HG02798 (cell line): Measurements from ENCODE around the gene XPNPEP1.
A peak's percentile ranks its signal among the peaks of the same experiment; 100 is the strongest.

ENCODE experiments used
- ATAC-seq: cut with Tn5 transposase; IDR thresholded peaks from one replicate; pipeline ENCODE4 v1.9.1; 2021; ENCODE audit warnings: mild to moderate bottlenecking; ENCODE audit not compliant: unreplicated experiment, poor library complexity

The XPNPEP1 gene

DNA sequence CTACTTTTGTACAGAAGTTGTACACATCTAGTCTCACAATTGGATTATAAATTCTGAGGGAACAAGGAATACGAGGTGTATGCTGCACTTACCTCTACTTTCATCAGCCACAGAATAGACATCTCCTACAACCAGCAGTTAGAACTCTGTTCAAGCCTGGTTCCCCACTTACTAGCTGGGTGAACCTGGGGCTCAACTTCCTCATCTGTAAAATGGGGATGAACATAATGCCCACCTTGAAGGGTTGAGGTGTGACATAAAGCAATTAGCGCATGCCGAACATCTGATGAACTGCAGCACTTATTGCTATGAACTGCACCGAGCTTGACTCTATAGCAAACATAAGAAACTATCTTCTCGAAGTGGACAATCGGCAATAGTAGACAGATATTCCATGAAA, 25.3 kb downstream of the XPNPEP1 start:
- ATAC-seq: no peak

DNA sequence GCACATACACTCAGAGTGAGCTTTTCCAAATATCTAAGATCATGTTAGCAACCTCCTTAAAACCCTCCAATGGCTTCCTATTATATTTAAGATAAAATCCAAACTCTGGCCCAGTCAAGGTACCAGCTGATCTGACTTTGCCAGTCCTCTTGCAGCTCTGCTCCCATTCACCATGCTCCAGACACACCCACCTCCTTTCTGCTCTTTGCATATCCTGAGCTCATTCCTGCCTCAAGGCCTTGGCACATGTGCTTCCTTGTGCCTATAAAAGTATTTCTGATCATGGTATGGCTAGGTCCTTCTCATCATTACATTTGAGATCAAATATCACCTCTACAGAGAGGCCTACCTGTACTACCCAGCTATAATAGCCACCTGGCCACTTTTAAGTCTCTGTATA, 27.5 kb downstream of the XPNPEP1 start:
- no peak for ATAC-seq

DNA sequence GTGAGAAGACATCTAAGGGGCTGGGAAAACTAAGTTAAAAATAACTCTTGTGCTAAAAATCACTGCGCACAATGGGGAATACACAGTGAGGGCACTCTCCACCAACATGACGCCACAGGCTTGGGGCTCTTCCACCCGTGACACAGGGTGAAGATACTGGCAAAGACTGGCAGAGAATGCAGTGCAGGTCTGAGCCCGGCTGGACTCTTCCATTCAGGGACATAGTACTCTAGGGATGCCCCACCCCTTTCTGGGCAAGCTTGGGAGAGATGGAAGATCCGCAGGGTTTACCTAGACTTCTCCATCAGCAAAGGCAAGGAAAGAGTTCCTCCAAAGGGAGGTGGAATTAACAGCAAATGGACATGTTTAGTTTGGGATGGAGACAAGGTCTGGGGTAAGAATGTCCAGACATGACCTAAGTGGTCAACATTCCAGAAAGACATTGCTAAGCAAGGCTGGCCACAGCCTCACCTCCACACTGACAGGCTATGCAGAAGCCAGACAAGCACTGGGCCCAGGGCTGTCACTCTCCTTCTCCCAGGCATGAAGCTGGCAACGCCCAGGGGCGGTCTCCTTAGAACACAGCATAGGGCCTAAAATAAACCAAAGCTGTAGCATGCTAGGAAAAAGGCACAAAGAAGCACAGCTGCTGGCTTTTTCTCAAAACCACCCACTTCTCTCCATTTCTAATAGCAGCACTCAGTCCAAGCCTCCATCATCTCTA, 28.1 kb downstream of the XPNPEP1 start:
- ATAC-seq: no peak

DNA sequence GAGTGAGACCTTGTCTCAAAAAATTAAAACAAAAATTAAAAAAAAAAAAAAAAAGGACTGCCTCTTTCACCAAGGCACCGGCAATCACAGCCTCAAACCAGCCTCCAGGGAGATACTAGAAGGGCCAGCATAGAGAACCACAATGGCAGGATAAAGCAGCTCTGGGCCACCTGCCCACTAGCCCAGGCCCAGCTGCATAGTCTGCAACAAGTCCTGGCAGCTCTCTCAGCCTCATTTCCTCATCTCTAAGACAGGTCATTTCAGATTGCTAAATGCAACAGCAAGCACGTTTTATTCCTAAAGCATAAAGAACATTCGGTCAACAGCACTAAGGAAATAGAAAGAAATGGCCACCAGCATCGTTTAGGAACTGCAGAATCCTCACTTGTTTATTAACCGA, 28.8 kb downstream of the XPNPEP1 start:
- peak; percentile 47 for ATAC-seq

DNA sequence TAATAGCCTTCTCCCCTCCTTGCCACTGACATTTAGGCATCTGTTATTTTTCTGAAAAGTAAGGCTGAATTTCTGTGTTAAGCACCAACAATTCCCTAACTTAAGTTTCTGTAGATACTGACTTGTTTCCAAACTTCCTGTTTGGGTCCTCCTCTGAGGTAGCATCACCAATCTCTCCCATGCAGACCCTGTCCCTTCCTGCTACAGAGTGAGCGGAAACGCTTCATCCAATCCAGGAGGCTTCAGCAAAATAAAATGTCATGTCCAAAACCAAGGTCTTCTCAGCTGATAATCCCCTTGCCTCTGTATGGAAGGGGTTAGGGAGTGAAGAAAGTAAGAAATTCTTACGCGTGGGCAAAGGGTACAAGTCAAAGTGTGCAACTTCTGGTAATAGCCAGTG, 29.9 kb downstream of the XPNPEP1 start:
- ATAC-seq: no peak

DNA sequence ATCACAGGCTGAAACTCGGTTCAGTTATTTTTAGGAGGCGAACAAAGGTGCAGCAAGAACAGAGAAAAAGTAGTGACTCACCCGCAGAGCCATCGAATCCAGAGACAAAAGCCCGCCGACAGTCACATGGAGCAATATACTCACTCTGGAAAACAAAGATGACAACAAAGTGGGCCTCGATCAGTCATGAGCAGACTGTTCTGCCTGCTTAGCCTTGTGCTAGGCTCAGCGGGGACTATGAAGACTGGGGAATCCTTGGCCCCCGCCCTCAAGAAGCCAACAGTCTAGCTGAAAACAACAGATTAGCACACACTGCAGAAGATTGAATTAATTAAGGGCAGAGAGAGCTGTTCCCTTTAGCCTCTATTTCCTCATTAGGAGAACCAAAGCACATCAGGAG, 30.4 kb downstream of the XPNPEP1 start:
- ATAC-seq: no peak

DNA sequence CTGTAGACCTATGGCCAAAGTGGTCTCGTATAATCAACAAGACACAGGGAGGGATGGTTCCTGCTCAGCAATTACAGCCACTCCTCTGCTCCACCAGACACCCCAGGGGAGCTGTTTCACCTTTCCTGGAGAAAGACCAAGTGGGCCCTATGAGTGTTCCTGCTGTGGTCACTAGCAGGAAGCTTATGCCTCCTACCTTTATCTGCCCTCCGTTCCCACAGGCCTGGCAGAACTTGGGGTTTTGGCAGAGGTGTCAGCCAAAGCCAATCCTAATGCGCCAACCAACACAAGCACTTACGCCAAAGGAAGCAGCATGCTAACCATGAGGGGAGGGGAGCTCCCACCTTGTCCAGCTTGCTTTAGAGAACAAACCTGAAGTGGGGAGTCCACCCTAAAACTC, 31.2 kb downstream of the XPNPEP1 start:
- no peak for ATAC-seq

DNA sequence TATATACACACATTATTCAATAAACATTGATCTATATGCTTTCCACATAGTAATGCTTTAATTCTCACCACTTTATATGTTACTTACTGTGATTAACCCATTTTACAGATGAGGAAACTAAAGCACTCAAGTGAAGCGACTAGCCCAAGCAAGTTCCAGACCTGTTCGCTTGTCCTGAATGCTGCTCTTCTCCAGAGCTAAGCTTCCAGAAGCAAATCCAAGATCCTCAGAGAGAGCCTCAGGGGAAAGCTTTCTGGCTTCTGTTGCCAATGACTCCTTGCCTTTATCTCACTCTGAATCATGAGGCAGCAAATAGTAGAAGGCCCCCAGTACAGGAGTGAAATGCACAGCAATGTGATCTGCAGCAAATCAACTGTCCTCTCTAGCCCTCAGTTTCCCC, 32.2 kb downstream of the XPNPEP1 start:
- ATAC-seq: no peak

DNA sequence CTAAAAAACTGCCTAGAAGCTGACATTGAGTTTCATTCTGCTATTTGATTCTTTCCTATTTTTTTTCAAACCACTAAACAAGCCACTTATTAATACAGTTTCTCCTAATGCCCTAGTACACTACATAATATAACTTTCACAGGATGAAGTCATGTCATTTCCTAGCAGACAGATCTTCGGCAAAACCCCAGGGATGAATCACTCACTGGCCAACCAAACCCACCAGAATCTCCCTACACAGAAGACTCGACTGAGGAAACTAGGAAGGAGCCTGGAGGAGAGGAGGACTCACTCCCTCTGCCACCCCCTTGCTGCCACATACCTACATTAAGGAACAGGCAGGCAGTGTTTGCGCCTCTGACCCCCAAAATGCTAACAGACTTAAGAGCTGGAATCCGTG, 33.4 kb downstream of the XPNPEP1 start:
- no peak for ATAC-seq

DNA sequence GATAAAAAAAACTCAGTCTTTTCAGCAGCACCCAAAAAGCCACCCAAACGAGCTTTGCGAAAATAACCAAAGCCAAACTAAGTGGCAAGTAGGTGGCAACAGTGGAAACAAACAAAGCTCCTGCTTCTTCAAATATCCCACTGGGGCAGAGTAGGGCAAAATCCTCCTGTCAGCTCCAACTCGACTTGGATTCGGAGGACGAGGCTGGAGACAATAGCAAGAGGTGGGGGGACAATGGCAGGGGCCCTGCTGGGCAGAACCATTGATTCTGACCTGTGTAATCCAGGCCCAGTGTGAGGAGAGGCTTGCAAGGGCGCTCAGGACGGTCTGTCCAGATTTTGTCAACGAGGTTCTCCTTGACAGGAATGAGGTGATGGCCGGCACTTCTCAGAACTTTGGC, 35.5 kb downstream of the XPNPEP1 start:
- ATAC-seq: no peak

DNA sequence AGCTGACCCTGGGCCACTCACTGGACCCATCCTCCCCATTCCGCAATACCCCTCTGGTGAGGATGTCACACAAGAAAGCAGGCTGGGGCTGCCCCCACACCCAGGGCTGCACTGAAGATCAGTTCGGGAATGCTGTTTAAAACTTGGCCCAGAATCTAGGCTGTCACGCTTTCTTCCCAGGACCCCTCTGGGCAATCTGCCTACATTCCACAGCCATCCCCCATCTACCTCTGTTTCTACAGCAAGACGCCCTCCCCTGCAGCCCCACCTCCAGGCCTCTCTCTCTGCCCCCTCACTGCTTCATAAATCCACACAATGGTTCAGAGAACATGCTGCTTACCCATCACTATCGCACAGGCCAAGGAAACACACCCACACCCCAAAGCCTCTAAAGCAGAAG, 36.1 kb downstream of the XPNPEP1 start:
- no peak for ATAC-seq

DNA sequence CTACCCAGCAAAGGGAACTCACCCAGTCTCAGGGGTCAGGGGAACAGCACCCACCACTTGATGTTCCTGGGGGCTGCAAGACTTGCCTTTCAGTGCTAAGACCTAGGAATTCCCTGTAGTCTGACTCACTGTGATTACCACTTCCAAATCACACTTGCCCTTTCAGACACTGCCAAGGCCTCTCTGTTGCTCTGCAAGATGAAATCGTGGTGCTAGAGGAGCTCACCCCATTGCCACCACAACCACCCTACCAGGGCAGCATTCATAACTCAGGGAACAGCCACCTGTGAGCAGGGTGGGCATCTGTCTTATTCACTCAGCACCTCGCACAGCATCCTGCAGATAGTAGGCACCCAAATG, 36.5 kb downstream of the XPNPEP1 start:
- ATAC-seq: no peak

DNA sequence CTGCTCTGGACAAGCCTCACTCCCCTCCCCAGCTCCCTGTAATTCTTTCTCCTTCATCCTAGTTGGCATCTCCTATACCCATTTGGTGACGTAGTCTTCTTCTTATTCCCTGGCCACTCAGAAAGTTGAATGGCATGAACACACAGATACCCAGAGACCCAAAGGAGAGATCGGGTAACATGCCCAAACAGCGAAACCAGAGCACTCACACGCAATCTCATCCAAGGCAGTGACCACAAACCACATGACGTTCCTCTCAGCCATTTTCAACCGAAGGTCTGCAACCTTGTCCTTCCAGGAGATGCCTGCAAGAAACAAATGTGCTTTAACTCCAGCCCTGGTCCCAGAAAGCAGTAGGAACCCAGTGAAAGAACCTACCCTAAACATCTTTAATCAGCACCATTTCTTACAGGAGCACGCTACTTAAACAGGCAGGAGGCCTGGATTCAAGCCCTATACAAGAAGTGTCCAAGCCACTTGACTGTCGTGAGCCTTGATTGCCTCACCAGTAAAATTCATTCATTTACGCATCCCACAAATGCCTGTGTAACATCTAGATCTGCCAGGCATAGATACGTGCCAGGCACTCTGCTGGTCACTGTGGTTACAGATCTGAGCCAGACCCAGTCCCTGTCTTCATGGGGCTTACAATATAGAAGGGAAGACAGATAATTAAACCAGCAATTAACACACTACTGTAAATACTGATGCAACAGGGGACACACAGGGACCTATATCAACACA, 37.1 kb downstream of the XPNPEP1 start:
- ATAC-seq: no peak

DNA sequence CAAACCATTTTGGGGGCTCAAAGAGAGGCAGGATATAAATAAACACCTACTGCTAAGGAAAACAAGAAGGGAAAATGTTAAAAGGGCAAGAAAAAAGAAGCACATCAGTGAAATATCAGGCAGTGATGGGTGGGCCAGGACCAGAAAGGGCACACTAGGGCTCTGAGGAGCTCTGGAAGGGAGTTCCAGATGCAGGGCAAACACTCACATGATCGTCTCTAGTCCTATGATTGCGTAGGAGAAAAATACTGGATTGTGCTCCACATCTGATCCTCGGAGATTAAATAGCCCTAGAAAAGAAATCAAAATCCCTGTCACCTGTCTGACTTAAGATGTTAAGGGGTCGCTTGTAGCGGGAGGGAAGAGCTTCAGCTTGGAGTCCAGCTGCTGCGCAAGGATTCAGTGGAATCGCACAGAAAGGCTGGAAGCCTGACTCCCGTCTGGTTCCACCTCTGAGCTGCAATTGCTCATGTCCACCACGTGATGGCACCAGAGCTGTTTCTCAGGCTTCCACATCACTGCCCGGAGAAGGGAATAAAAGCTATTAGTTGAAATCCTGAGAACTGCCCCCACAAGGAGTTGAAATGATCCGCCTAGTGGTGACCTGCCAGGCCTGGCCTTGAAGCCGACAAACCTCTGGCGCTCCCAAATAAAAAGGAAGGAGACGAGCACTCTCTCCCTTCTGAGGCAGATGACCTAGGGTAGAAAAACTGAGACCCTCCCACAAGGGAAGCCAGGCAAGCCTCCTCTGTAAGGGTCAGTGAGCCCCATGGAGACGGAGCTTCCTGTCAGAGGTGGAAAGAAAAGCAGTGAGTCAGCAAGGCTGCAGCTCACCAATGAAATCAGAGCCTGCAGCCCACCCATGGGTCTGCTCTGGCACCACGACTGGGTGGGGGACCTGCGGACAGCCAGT, 39.2 kb downstream of the XPNPEP1 start:
- peak; percentile 55 for ATAC-seq

DNA sequence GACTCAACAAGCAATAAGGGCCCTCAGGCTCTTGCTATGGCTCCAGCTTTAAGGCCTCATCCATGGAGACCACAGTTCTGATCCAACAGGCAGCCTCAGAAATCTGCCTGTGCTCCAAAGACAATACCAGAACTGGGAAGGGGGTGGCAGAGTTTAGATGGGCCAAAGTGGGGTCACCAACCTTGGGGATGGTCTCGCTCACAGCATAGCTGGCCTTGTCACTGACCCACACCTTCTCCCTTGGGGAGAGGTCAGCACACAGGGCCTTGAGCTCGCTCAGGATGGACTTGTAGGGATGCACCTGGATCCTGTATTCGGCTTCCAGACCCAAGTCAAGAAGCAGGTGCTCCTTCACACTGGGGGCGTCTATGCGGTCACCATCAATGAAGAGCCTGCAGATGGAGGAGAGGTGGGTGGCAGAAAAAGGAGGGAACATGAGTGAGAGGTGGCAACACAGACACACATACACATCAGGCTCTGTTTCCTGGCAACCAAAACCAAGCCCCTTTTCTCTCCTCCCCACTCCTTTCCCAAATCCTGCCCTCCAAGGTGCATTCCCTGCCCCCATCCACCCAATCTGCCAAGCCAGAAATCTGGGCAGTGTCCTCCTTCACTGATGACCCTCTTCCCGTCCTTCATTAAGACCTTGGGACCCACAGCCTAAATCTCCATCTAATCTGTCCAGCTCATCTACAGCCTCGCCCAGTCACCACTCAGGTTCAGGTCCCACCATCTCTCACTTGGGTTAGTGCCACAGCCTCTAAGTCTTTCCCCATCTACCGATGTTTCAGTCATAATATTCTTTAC, 40.9 kb downstream of the XPNPEP1 start:
- no peak for ATAC-seq

DNA sequence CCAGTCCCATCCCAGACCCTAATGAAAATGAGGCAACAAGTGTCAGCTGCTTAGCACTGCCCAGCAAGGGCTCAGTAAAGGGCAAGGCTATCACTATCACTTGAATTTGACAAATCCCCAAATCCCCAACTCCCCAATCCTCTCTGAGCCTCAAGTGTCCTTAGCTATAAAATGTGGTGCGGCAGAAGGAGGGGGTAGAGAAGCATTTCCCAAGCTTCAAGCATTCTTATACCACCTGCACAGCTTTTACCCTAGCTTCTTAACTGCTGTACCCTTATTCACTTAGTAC, 41.6 kb downstream of the XPNPEP1 start:
- no peak for ATAC-seq

DNA sequence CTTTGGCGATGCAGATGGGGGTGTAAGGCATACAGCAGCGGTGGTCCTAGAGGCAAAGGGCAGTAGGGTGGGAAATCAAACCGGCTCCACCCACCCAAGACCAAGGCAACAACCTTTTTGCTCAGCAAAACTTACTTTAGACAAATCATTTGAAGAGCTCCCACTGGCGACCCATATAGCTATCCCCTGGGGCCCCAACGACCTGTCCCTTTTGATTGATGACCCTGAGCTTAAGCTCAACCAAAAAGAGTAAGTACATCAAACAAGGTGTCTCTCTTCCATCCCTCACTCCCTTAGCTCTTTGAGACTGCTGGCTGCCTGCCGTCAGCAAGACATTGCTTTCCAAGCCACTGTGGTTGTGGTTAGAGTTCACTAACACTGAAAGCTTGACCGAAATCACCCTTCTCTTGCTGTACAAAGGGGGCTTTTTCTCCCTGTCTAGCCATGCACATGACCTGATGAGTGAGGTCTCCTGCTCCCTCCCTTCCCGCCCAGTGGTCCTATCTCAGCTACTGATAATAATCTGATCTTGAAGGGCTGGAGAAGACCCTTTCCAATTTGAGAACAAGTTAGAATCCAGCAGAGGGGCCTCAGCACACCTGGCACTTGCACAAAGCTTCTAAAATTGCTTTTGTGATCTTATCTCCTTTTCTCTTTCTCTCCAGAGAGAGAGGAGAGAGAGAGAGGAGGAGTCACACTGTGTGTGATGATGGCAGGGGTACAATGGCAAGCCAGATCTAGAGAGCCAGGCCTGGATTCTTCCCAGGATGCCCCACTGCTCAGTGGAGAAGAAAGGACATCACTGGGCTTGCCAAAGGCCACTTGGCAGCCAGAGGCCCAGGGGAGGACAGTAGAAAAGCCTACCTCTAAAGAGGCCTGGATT, 42.2 kb downstream of the XPNPEP1 start:
- peak; percentile 85 for ATAC-seq

DNA sequence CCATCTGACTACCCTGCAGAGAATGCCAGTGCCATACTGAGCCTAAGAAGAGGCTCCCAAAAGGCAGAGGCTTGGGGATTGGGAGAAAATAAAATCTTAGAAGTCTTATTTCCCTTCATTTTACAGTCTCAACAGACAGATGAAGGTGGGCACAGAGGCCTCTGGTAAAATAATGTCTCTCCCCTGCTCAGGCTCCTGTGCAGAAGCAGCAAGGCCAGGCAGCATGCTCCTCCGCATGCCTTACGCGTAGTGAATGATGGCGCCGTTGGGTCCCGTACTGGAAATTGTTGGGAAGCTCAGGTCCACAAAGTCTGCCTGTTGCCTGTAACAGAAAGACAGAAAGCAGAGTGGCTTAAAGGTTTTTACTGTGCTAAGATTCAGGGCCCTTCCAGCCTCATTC, 45.8 kb downstream of the XPNPEP1 start:
- no peak for ATAC-seq
